Transverse colon (tissue), 4 donors: ENCODE measurements around the gene FAM131C.
"Not testable (repeated sequence)": the region's sequence is repeated elsewhere in the genome, so short reads cannot be mapped to it uniquely, and the experiment has no call there.

Experiments
- POLR2A ChIP-seq: fragments of 450-650 bp; IDR thresholded peaks from one replicate; pipeline ENCODE4 v1.6.1; 2016; ENCODE audit warnings: antibody characterized with exemption, mild to moderate bottlenecking, moderate library complexity
- POLR2AphosphoS5 ChIP-seq, 3 donors: sonication (generic); formaldehyde crosslinking; IDR thresholded peaks; one replicate each; pipeline ENCODE4 v1.6.1; 2016; ENCODE audit warnings: antibody characterized with exemption in 3 of 3
- TF ChIP-seq, protein P1 (sequence below), 5 experiments: fragments of 200-600 bp in 3 of 5; fragments of 450-650 bp in 2 of 5; sonication (generic) in 3 of 5; IDR thresholded peaks; 1 replicate in 2 of 5; 2 replicates in 3 of 5; pipeline ENCODE4 v1.5.1; 2016 to 2017; ENCODE audit warnings: antibody characterized with exemption in 5 of 5, inconsistent platforms in 3 of 5, mild to moderate bottlenecking in 2 of 5, moderate library complexity in 1 of 5

DNA sequence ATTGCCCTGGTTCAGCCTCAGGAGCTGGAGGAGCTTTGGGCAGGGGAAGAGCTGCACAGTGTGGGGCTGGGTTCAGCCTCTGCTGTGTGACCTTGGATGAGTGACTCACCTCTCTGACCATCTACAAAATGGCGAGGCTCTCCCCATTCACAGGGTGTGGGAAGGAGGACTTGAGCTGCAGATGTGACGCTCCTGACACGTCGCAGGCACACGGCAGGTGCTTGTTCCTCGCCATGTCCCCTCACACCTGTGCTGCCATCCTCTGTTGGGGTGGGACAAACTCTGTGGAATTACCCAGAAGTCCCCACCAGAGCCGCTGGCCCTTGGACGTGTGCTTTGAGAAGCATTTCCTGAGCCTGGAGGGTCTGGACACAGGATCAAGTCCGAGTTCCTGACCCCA is 52.6 kb downstream of the FAM131C start:
- TF ChIP-seq, protein P1, sequence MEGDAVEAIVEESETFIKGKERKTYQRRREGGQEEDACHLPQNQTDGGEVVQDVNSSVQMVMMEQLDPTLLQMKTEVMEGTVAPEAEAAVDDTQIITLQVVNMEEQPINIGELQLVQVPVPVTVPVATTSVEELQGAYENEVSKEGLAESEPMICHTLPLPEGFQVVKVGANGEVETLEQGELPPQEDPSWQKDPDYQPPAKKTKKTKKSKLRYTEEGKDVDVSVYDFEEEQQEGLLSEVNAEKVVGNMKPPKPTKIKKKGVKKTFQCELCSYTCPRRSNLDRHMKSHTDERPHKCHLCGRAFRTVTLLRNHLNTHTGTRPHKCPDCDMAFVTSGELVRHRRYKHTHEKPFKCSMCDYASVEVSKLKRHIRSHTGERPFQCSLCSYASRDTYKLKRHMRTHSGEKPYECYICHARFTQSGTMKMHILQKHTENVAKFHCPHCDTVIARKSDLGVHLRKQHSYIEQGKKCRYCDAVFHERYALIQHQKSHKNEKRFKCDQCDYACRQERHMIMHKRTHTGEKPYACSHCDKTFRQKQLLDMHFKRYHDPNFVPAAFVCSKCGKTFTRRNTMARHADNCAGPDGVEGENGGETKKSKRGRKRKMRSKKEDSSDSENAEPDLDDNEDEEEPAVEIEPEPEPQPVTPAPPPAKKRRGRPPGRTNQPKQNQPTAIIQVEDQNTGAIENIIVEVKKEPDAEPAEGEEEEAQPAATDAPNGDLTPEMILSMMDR (IDR thresholded peaks at IDR 0.05): not testable (repeated sequence)
- not testable (repeated sequence) for TF ChIP-seq POLR2AphosphoS5 (IDR thresholded peaks at IDR 0.05); POLR2A
